22Rv1 (cell line): ENCODE results near the gene OR13D1.

ENCODE experiments used
- ZFX ChIP-seq: fragments of 450-650 bp; IDR thresholded peaks from 2 replicates; pipeline ENCODE4 v1.6.1; 2017; ENCODE audit warnings: antibody characterized with exemption, borderline replicate concordance
- TF ChIP-seq, protein P1 (sequence below): fragments of 450-650 bp; IDR thresholded peaks from 2 replicates; pipeline ENCODE4 v1.5.1; 2017; ENCODE audit warnings: mild to moderate bottlenecking

DNA sequence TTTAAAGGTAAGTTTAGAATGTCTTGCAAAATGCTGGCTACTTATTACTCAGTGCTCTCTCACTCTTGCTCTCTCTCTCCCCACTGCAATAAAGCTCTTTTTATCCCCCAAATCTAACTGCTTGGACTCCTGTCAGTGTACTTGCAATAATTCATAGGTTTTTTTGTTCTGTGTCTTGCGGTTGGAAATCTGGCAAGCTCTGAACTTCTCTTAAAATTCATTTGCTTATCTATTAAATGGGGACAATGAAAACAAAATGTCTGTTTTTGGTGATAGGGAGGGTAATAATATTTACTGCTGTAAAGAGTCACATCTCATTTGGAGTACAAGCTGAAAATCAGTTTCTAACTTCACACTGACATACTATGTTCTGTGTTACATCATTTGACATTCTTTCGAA is 18.7 kb upstream of the OR13D1 start:
- TF ChIP-seq, protein P1, sequence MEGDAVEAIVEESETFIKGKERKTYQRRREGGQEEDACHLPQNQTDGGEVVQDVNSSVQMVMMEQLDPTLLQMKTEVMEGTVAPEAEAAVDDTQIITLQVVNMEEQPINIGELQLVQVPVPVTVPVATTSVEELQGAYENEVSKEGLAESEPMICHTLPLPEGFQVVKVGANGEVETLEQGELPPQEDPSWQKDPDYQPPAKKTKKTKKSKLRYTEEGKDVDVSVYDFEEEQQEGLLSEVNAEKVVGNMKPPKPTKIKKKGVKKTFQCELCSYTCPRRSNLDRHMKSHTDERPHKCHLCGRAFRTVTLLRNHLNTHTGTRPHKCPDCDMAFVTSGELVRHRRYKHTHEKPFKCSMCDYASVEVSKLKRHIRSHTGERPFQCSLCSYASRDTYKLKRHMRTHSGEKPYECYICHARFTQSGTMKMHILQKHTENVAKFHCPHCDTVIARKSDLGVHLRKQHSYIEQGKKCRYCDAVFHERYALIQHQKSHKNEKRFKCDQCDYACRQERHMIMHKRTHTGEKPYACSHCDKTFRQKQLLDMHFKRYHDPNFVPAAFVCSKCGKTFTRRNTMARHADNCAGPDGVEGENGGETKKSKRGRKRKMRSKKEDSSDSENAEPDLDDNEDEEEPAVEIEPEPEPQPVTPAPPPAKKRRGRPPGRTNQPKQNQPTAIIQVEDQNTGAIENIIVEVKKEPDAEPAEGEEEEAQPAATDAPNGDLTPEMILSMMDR: no peak
- TF ChIP-seq ZFX: no peak
